ENCODE measurements around the gene RASSF6. TPM values are rescaled to one million over a fixed set of nuclear protein-coding genes. Genes with fewer than 3 reads are reported as not detected.
"Not testable (repeated sequence)": the region's sequence is repeated elsewhere in the genome, so short reads cannot be mapped to it uniquely, and the experiment has no call there.

Gene RASSF6
- total RNA-seq, 1 donor from 2014 or later, result 4.1 TPM

GRCh38 chr4:73577371-73577770 lies 42.9 kb downstream of the RASSF6 start:
- DNase-seq (ENCODE audit: low spot score), result no peak

DNA sequence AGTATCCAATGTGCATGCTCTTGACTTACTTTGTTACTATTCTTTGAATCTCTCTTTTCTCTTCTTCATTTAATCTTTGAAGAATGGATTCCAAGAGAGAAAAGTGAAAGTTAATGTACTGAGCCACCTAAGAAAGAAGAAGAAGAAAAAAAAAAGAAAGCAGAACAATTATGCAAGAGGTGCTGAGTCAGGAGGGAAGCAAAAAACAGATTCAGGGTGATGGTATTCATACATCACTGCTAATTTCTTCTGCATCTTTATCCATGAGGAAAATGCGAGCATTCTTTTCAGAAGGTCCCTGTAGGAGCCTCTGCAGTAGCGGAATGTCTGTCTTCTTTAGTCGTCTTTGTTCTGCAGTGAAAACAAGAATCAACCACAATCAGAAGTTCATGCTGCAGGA lies 43.9 kb downstream of the RASSF6 start:
- DNase-seq (ENCODE audit: low spot score), result no peak

DNA sequence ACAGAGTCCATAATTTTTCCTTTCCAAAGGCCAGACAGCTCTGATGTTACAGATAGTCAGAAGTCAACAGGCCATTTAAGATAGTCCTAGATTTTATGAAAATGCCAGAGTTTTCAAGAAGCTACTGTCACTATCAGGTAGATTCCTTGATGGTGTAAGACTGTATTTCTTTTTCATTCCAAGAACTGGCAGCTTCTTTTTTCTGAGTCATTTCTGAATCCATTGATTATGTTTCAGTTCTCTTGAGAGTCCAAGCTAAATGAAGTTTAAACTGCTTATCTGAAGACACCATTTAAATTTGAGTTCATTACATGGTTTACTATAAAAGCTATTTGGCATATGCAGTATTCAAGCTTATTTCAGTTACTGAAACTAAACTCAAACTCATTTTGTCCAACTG lies 44.6 kb downstream of the RASSF6 start:
- DNase-seq (ENCODE audit: low spot score), result no peak

- peak; percentile 85 for DNase-seq (ENCODE audit: low spot score)
Measured at GRCh38 chr4:73573794-73574528, 46.3 kb downstream of the RASSF6 start.

DNA sequence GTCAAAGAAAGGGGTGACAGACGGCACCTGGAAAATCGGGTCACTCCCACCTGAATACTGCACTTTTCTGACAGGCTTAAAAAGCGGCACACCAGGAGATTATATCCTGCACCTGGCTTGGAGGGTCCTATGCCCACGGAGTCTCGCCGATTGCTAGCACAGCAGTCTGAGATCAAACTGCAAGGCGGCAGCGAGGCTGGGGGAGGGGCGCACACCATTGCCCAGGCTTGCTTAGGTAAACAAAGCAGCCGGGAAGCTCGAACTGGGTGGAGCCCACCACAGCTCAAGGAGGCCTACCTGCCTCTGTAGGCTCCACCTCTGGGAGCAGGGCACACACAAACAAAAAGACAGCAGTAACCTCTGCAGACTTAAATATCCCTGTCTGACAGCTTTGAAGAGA lies 69.4 kb downstream of the RASSF6 start:
- not testable (repeated sequence) for DNase-seq (ENCODE audit: low spot score)

DNA sequence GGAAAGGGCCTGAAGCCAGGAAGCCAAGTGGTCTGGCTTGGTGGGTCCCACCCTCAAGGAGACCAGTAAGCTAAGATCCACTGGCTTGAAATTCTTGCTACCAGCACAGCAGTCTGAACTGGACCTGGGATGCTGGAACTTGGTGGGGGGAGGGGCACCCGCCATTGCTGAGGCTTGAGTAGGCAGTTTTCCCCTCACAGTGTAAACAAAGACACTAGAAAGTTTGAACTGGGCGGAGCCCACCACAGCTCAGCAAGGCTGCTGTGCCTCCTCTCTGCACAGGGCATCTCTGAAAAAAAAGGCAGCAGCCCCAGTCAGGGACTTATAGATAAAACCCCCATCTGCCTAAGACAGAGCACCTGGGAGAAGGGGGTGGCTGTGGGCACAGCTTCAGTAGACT lies 75.6 kb downstream of the RASSF6 start:
- DNase-seq (ENCODE audit: low spot score), result no peak

GRCh38 chr4:73541251-73541650 lies 79.0 kb downstream of the RASSF6 start:
- no peak for DNase-seq (ENCODE audit: low spot score)

GRCh38 chr4:73540826-73541225 lies 79.4 kb downstream of the RASSF6 start:
- no peak for DNase-seq (ENCODE audit: low spot score)

DNA sequence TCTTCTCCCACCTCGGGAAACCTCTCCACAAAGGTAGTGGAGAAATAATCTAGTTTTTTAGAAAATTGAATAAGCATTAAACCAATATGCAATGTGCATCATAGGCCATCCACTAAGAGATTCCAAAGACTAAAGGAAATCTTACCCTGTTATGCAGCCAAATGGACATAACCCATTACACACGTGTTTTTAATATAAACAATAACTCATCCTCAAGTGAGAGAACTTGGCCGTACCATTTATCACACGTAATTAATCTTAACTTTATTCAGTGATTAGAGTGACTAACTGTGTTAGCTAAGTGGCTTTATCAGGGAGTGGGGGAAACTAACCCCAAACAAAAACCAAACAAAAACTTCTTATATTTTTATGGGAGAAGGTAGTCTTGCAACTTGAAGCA lies 80.8 kb downstream of the RASSF6 start:
- DNase-seq (ENCODE audit: low spot score), result no peak

GRCh38 chr4:73538162-73538561 lies 82.1 kb downstream of the RASSF6 start:
- no peak for DNase-seq (ENCODE audit: low spot score)

- DNase-seq (ENCODE audit: low spot score), result no peak
Measured at GRCh38 chr4:73533515-73534422, 86.5 kb downstream of the RASSF6 start.

GRCh38 chr4:73528171-73528570 lies 92.1 kb downstream of the RASSF6 start:
- no peak for DNase-seq (ENCODE audit: low spot score)

DNA sequence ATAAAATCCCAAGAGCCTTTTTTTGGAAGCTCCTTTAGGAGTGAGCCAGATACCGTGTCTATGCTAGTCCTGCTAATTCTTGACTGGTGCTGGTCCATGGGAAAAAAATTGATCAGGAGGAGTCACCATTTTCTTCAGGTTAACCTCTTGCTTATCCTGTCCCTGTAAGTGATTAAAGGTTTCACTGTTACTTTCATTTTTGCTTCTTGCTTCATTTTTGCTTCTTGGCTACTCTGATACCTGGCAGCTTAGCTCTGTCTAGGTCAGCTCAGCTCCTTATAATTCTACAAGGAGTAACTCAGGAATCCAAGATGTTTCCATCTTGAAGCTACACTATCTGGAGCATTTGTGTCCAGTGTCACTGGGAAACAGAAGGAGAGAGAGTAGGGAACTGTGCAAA lies 93.0 kb downstream of the RASSF6 start:
- DNase-seq (ENCODE audit: low spot score), result no peak

DNA sequence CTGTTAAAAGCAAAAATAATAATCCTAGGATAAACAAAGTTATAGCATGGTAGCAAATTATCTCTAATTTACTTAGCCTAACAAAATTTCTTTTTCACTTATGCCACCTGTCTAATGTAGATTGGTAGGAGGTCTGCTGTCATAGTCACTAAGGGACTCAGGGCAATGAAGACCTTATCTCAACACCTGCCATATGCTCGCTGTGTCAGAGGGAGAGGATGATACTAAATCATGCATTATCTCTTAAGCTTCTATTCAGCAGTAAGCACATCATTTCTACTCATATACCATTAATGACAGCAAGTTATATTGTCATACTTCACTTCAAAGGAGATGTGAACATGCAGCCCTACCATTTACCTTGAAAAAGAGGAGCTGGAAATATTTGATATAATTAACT lies 94.6 kb downstream of the RASSF6 start:
- DNase-seq (ENCODE audit: low spot score), result no peak

- DNase-seq (ENCODE audit: low spot score), result no peak
Measured at GRCh38 chr4:73523126-73523525, 97.1 kb downstream of the RASSF6 start.

Other genes with a start within 250 kb of the RASSF6 start
- 7.0 TPM for gene ALB, start 216.1 kb downstream of the RASSF6 start, total RNA-seq (ENCODE audit: insufficient read depth, low replicate concordance)
- gene AFP, start 184.2 kb downstream of the RASSF6 start, total RNA-seq (ENCODE audit: insufficient read depth, low replicate concordance), result 0.72 TPM
- not detected for gene AFM, start 138.7 kb downstream of the RASSF6 start, total RNA-seq (ENCODE audit: insufficient read depth, low replicate concordance)
- 17.1 TPM for gene CXCL8, start 120.1 kb upstream of the RASSF6 start, total RNA-seq (ENCODE audit: insufficient read depth, low replicate concordance)
- gene CXCL6, start 216.2 kb upstream of the RASSF6 start, total RNA-seq (ENCODE audit: insufficient read depth, low replicate concordance), result 1.2 TPM
- not detected for gene PF4V1, start 232.9 kb upstream of the RASSF6 start, total RNA-seq (ENCODE audit: insufficient read depth, low replicate concordance)
- 56.1 TPM for gene CXCL1, start 249.0 kb upstream of the RASSF6 start, total RNA-seq (ENCODE audit: insufficient read depth, low replicate concordance)